HepG2 (cell line): Measurements from ENCODE around the gene RHBDD1. TPM values are rescaled to one million over a fixed set of nuclear protein-coding genes. Genes with fewer than 3 reads are reported as not detected.

ENCODE experiments used
- ATAC-seq: fragments of 200-7000 bp; cut with Tn5 transposase; 3 replicates; pipeline ENCODE4 v1.9.1; 2020; ENCODE audit warnings: mild to moderate bottlenecking, moderate library complexity
- BruUV-seq: library from RNA; stranded (reverse); fragments of 400-500 nt; replicated peaks from 2 replicates; lab custom pipeline; 2021; lab: Mats Ljungman, UMichigan
- CTCF ChIA-PET: fragments of 300-600 bp; formaldehyde crosslinking; extraction: SDS; loops from one replicate; lab custom pipeline; 2021; ENCODE audit warnings: low total read pairs, inconsistent platforms, low intra/inter-chr PET ratio; lab: Yijun Ruan, JAX
- POLR2A ChIA-PET: fragments of 350-600 bp; sonication (Branson Sonifier 250); formaldehyde crosslinking; loops from one replicate; lab custom pipeline; 2020; ENCODE audit warnings: antibody characterized with exemption, inconsistent platforms; lab: Yijun Ruan, JAX
- DNase-seq: peaks from one replicate; pipeline ENCODE4 v3.0.0-alpha.2; 2015; ENCODE audit warnings: low spot score
- FAIRE-seq: peaks from 3 replicates; lab custom pipeline; 2011; peaks lifted over from hg19 to GRCh38; lab: Jason Lieb, UNC
- H2AFZ ChIP-seq: one replicate; pipeline ENCODE4 v1.6.1; 2011; ENCODE audit warnings: low read length, inconsistent platforms
- H3K27ac ChIP-seq: fragments of 300-600 bp; 3 replicates; pipeline ENCODE4 v1.8.0; 2011; ENCODE audit warnings: mixed run types, mild to moderate bottlenecking, mixed read lengths, low read length, inconsistent platforms; ENCODE audit not compliant: insufficient read depth; ENCODE audit errors: extremely low read length
- H3K27me3 ChIP-seq, 2 experiments: fragments of 200-600 bp in 1 of 2; 2 replicates in 1 of 2; 3 replicates in 1 of 2; pipeline versions ENCODE4 v1.6.0 to v1.8.0; 2011; ENCODE audit warnings: low read length in 2 of 2, mild to moderate bottlenecking in 2 of 2, moderate library complexity in 2 of 2, inconsistent platforms in 1 of 2; ENCODE audit not compliant: insufficient read depth in 2 of 2, control insufficient read depth in 1 of 2
- H3K36me3 ChIP-seq, 2 experiments: fragments of 200-600 bp in 1 of 2; replicated peaks in 1 of 2; 2 replicates in 1 of 2; 3 replicates in 1 of 2; pipeline versions ENCODE4 v1.5.1 to v1.8.0; 2011; ENCODE audit warnings: low read length in 2 of 2, inconsistent platforms in 1 of 2; ENCODE audit not compliant: insufficient read depth in 2 of 2, control insufficient read depth in 1 of 2
- H3K4me1 ChIP-seq: 2 replicates; pipeline ENCODE4 v1.5.1; 2012; ENCODE audit warnings: low read length, inconsistent platforms; ENCODE audit not compliant: insufficient read depth
- H3K4me2 ChIP-seq: 2 replicates; pipeline ENCODE4 v1.6.0; 2011; ENCODE audit warnings: low read depth, low read length, inconsistent platforms
- H3K4me3 ChIP-seq, 3 experiments: fragments of 200-600 bp in 1 of 3; sonication (generic), shearing (Covaris generic) in 1 of 3; replicated peaks in 1 of 3; 2 replicates each; pipeline ENCODE4 v1.5.1; 2011 to 2016; ENCODE audit warnings: low read length in 3 of 3, inconsistent platforms in 2 of 3, low read depth in 2 of 3, mild to moderate bottlenecking in 2 of 3, control low read depth in 1 of 3, mixed read lengths in 1 of 3; ENCODE audit not compliant: insufficient read depth in 1 of 3
- H3K79me2 ChIP-seq: one replicate; pipeline ENCODE4 v1.6.1; 2011; ENCODE audit warnings: low read length, inconsistent platforms; ENCODE audit not compliant: insufficient read depth
- H3K9ac ChIP-seq: 2 replicates; pipeline ENCODE4 v1.6.0; 2011; ENCODE audit warnings: mild to moderate bottlenecking, low read depth, low read length, inconsistent platforms; ENCODE audit not compliant: insufficient read depth
- H3K9me3 ChIP-seq: 2 replicates; pipeline ENCODE4 v1.5.1; 2012; ENCODE audit warnings: mild to moderate bottlenecking, low read length
- H4K20me1 ChIP-seq: 2 replicates; pipeline ENCODE4 v1.6.0; 2011; ENCODE audit warnings: inconsistent platforms, mild to moderate bottlenecking, low read length, moderate library complexity; ENCODE audit not compliant: insufficient read depth
- FOXP1 ChIP-seq, 2 experiments: fragments of 450-650 bp in 1 of 2; IDR thresholded peaks; 2 replicates each; pipeline ENCODE4 v1.6.1; 2017 to 2018; ENCODE audit warnings: antibody characterized with exemption in 1 of 2
- KLF15 ChIP-seq: sonication (generic); formaldehyde crosslinking; IDR thresholded peaks from 2 replicates; pipeline ENCODE4 v1.8.1; 2023; ENCODE audit warnings: borderline replicate concordance, mild to moderate bottlenecking, inconsistent platforms, missing genetic modification reagents, mixed read lengths
- NR0B2 ChIP-seq: sonication (generic); formaldehyde crosslinking; IDR thresholded peaks from 2 replicates; pipeline ENCODE4 v1.4.0; 2020; ENCODE audit warnings: mild to moderate bottlenecking, missing genetic modification reagents
- RELA ChIP-seq: sonication (generic); formaldehyde crosslinking; IDR thresholded peaks from 2 replicates; pipeline ENCODE4 v1.4.0; 2020; ENCODE audit warnings: missing genetic modification reagents
- SAP130 ChIP-seq: IDR thresholded peaks from 2 replicates; pipeline ENCODE4 v1.6.1; 2016; ENCODE audit warnings: low read depth
- SMAD3 ChIP-seq: sonication (generic); formaldehyde crosslinking; IDR thresholded peaks from 2 replicates; pipeline ENCODE4 v1.4.0; 2020; ENCODE audit warnings: missing genetic modification reagents
- TAF1 ChIP-seq: sonication (generic); formaldehyde crosslinking; IDR thresholded peaks from 2 replicates; pipeline ENCODE4 v1.4.0; 2020; ENCODE audit warnings: missing genetic modification reagents
- TAF15 ChIP-seq: fragments of 200-400 bp; formaldehyde crosslinking; IDR thresholded peaks from one replicate; pipeline ENCODE4 v1.6.1; 2018; ENCODE audit warnings: mild to moderate bottlenecking, low read depth, low read length; ENCODE audit not compliant: poor library complexity, severe bottlenecking
- ZC3H13 ChIP-seq: sonication (generic); formaldehyde crosslinking; IDR thresholded peaks from 2 replicates; pipeline ENCODE4 v1.8.1; 2023; ENCODE audit warnings: mild to moderate bottlenecking, missing genetic modification reagents, moderate library complexity
- ZNF275 ChIP-seq: sonication (generic); formaldehyde crosslinking; IDR thresholded peaks from 2 replicates; pipeline ENCODE4 v1.8.0; 2022; ENCODE audit warnings: missing genetic modification reagents, mild to moderate bottlenecking, inconsistent platforms, borderline replicate concordance
- ZNF768 ChIP-seq: sonication (generic); formaldehyde crosslinking; IDR thresholded peaks from 2 replicates; pipeline ENCODE4 v1.4.0; 2020; ENCODE audit warnings: missing genetic modification reagents
- WGBS: methylation state at CpG from one replicate; pipeline ENCODE4 v1.1.6; 2017; ENCODE audit warnings: low lambda C conversion rate; 5-methylcytosine and 5-hydroxymethylcytosine counted together
- in situ Hi-C: cut with HindIII; loops from 2 replicates; pipeline ENCODE4 v1.10.0; 2017; ENCODE audit warnings: low pct_unique_long_range_greater_than_20kb; ENCODE audit not compliant: extremely low pct_ligation_motif_present
- intact Hi-C: fragments of 100-400 bp; cut with micrococcal nuclease; formaldehyde crosslinking; loops from one replicate; pipeline ENCODE4 v1.10.0; 2022; ENCODE audit not compliant: unreplicated experiment
- polyA plus RNA-seq, 8 experiments: library from polyadenylated mRNA; depleted of rRNA in 3 of 8; stranded (reverse) in 7 of 8; unstranded in 1 of 8; fragments of >200 nt; fragmentation: Illumina TruSeq in 4 of 8; extraction: Trizol in 4 of 8; gene quantifications; 2 replicates each; pipeline versions ENCODE4 v1.2.1 to v1.2.3, GENCODE V29; 2011 to 2016; ENCODE audit warnings: low read depth in 4 of 8, missing spikeins in 1 of 8, mixed read lengths in 1 of 8; ENCODE audit not compliant: insufficient read depth in 1 of 8
- total RNA-seq, 5 experiments: library from RNA; depleted of rRNA; stranded (reverse); fragments of >200 nt; fragmentation: Illumina TruSeq; extraction: Trizol; gene quantifications; 2 replicates each; pipeline ENCODE4 v1.2.3, GENCODE V29; 2016; ENCODE audit warnings: low read depth in 1 of 5
- TF ChIP-seq, protein P1 (sequence below), 2 experiments: sonication (generic) in 1 of 2; formaldehyde crosslinking in 1 of 2; IDR thresholded peaks; 2 replicates each; pipeline versions ENCODE4 v1.6.1 to v1.9.0; 2014 to 2022; ENCODE audit warnings: antibody characterized with exemption in 1 of 2, borderline replicate concordance in 1 of 2, inconsistent platforms in 1 of 2, low read depth in 1 of 2, missing genetic modification reagents in 1 of 2
- TF ChIP-seq, protein P2 (sequence below): IDR thresholded peaks from 2 replicates; pipeline ENCODE4 v1.6.1; 2016; ENCODE audit warnings: control low read depth
- TF ChIP-seq, protein P3 (sequence below): sonication (generic); formaldehyde crosslinking; IDR thresholded peaks from 2 replicates; pipeline ENCODE4 v1.5.1; 2020; ENCODE audit warnings: missing genetic modification reagents, mild to moderate bottlenecking, borderline replicate concordance

RHBDD1 gene
- total and polyA plus RNA-seq, 2 of the 13 experiments (the other 11 are each of a cell fraction or from before 2014, with no cell fraction given), result 8.2 to 9.5 TPM

DNA sequence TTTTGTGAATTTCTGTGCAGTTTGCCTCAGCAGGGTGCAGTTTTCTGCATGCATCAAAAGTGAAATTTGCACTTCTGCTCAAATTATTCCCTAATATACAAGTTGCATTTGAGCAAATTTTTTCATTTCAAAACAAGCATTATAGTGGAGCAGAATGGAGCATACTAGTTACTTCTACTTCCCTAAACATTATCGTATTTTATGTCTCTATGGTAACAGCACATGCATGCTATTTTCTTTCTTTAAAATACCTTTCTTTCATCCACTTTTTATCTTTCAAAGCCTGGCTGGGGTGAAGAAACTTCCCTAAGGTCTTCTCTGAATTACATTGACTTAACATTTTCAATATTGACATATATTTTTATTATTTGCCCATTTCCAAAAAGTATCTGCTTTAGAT is 11.2 kb downstream of the RHBDD1 start:
- ChIA-PET POLR2A (interaction anchor here (1.4 kb wide), 1 partner anchor 11 kb away, joined by 4 read pairs; the partner anchor contains the start of gene RHBDD1), CTCF (no interaction called here)
- no peaks in the 10 kb centered on the region for H3K27me3 ChIP-seq
- H3K4me2 ChIP-seq, result no peak overlapping the region
- BruUV-seq, result no TSS peak
- H3K79me2 ChIP-seq, result no peaks in the 10 kb centered on the region
- ATAC-seq (no peak), DNase-seq (no peak), FAIRE-seq (no peak)
- no peaks in the 10 kb centered on the region for H4K20me1 ChIP-seq
- H3K9ac ChIP-seq, result no peak overlapping the region
- intact Hi-C loops, result no loop called here
- in situ Hi-C loops, result no loop called here
- 75% methylated on average over 1 of the region's 1 CpG for WGBS
- no peaks in the 10 kb centered on the region for H3K9me3 ChIP-seq
- no peak overlapping the region for H2AFZ ChIP-seq
- no peak overlapping the region for H3K27ac ChIP-seq
- no peaks in the 10 kb centered on the region for H3K36me3 ChIP-seq
- H3K4me1 ChIP-seq, result no peaks in the 10 kb centered on the region
- no peak overlapping the region for H3K4me3 ChIP-seq
- TF ChIP-seq FOXP1 (IDR thresholded peaks at IDR 0.05) (no peak), FOXP1 (CRISPR knock-in tag; IDR thresholded peaks at IDR 0.05) (no peak), TAF15 (no peak), ZNF768 (no peak), KLF15 (CRISPR knock-in tag) (no peak), RELA (CRISPR knock-in tag) (no peak), SAP130 (CRISPR knock-in tag) (no peak), TAF1 (no peak), ZNF275 (no peak), SMAD3 (no peak), ZC3H13 (CRISPR knock-in tag) (no peak), NR0B2 (CRISPR knock-in tag) (no peak)
- TF ChIP-seq, protein P1, sequence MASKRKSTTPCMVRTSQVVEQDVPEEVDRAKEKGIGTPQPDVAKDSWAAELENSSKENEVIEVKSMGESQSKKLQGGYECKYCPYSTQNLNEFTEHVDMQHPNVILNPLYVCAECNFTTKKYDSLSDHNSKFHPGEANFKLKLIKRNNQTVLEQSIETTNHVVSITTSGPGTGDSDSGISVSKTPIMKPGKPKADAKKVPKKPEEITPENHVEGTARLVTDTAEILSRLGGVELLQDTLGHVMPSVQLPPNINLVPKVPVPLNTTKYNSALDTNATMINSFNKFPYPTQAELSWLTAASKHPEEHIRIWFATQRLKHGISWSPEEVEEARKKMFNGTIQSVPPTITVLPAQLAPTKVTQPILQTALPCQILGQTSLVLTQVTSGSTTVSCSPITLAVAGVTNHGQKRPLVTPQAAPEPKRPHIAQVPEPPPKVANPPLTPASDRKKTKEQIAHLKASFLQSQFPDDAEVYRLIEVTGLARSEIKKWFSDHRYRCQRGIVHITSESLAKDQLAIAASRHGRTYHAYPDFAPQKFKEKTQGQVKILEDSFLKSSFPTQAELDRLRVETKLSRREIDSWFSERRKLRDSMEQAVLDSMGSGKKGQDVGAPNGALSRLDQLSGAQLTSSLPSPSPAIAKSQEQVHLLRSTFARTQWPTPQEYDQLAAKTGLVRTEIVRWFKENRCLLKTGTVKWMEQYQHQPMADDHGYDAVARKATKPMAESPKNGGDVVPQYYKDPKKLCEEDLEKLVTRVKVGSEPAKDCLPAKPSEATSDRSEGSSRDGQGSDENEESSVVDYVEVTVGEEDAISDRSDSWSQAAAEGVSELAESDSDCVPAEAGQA (IDR thresholded peaks at IDR 0.05; ENCODE audit: low read depth), result no peak
- TF ChIP-seq, protein P1 (CRISPR knock-in tag; IDR thresholded peaks at IDR 0.05; ENCODE audit: borderline replicate concordance), result no peak
- TF ChIP-seq, protein P2, sequence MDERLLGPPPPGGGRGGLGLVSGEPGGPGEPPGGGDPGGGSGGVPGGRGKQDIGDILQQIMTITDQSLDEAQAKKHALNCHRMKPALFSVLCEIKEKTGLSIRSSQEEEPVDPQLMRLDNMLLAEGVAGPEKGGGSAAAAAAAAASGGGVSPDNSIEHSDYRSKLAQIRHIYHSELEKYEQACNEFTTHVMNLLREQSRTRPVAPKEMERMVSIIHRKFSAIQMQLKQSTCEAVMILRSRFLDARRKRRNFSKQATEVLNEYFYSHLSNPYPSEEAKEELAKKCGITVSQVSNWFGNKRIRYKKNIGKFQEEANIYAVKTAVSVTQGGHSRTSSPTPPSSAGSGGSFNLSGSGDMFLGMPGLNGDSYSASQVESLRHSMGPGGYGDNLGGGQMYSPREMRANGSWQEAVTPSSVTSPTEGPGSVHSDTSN (CRISPR knock-in tag), result no peak
- TF ChIP-seq, protein P3, sequence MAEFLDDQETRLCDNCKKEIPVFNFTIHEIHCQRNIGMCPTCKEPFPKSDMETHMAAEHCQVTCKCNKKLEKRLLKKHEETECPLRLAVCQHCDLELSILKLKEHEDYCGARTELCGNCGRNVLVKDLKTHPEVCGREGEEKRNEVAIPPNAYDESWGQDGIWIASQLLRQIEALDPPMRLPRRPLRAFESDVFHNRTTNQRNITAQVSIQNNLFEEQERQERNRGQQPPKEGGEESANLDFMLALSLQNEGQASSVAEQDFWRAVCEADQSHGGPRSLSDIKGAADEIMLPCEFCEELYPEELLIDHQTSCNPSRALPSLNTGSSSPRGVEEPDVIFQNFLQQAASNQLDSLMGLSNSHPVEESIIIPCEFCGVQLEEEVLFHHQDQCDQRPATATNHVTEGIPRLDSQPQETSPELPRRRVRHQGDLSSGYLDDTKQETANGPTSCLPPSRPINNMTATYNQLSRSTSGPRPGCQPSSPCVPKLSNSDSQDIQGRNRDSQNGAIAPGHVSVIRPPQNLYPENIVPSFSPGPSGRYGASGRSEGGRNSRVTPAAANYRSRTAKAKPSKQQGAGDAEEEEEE (CRISPR knock-in tag), result no peak
